SU-DHL-6 (cell line): ENCODE data around the gene CDK4.

Experiments used
- H2AFZ ChIP-seq: fragments of 200-600 bp; sonication (generic); 2 replicates; pipeline ENCODE4 v1.6.1; 2014; ENCODE audit warnings: low read depth, mild to moderate bottlenecking, moderate library complexity, mixed read lengths, antibody characterized with exemption, low read length; ENCODE audit not compliant: severe bottlenecking
- H3F3A ChIP-seq: fragments of 200-600 bp; shearing (Covaris generic); 2 replicates; pipeline ENCODE4 v1.6.0; 2016; ENCODE audit warnings: antibody characterized with exemption, mild to moderate bottlenecking; ENCODE audit not compliant: insufficient read depth
- H3K27ac ChIP-seq: fragments of 200-600 bp; sonication (generic); 2 replicates; pipeline ENCODE4 v1.5.1; 2016; ENCODE audit warnings: low read depth, mild to moderate bottlenecking, low read length, moderate library complexity, mixed read lengths
- H3K27me3 ChIP-seq: fragments of 200-600 bp; sonication (generic), shearing (Covaris generic); 2 replicates; pipeline ENCODE4 v1.6.0; 2014; ENCODE audit warnings: mild to moderate bottlenecking, low read length
- H3K36me3 ChIP-seq: fragments of 200-600 bp; sonication (generic); 2 replicates; pipeline ENCODE4 v1.6.1; 2014; ENCODE audit warnings: mild to moderate bottlenecking, low read length, mixed read lengths
- H3K4me2 ChIP-seq: fragments of 300-600, 200-600 bp; shearing (Covaris generic), sonication (generic); 2 replicates; pipeline ENCODE4 v1.6.0; 2014; ENCODE audit warnings: low read length, low read depth, mild to moderate bottlenecking; ENCODE audit not compliant: poor library complexity, severe bottlenecking
- H3K4me3 ChIP-seq: fragments of 200-600 bp; sonication (generic); 2 replicates; pipeline ENCODE4 v1.5.1; 2014; ENCODE audit warnings: antibody characterized with exemption, low read length, mild to moderate bottlenecking, mixed read lengths; ENCODE audit not compliant: insufficient read depth, poor library complexity, severe bottlenecking
- H3K79me2 ChIP-seq: fragments of 200-600 bp; sonication (generic); 2 replicates; pipeline ENCODE4 v1.6.1; 2014; ENCODE audit warnings: mild to moderate bottlenecking, low read length, moderate library complexity; ENCODE audit not compliant: insufficient read depth
- H3K9ac ChIP-seq: fragments of 200-600 bp; sonication (generic); 2 replicates; pipeline ENCODE4 v1.7.0; 2014; ENCODE audit warnings: mild to moderate bottlenecking, low read length
- H3K9me2 ChIP-seq: fragments of 200-600 bp; sonication (generic); replicated peaks from 2 replicates; pipeline ENCODE4 v1.6.1; 2014; ENCODE audit warnings: low read length; ENCODE audit not compliant: insufficient read depth
- H3K9me3 ChIP-seq: fragments of 200-600 bp; sonication (generic); 2 replicates; pipeline ENCODE4 v1.6.1; 2014; ENCODE audit warnings: low read length, mixed read lengths; ENCODE audit not compliant: insufficient read depth
- H4K20me1 ChIP-seq: fragments of 200-600 bp; sonication (generic); 2 replicates; pipeline ENCODE4 v1.6.1; 2014; ENCODE audit warnings: low read depth, mild to moderate bottlenecking, antibody characterized with exemption, low read length, moderate library complexity, mixed read lengths
- CTCF ChIP-seq: fragments of 200-600 bp; sonication (generic); IDR thresholded peaks from one replicate; pipeline ENCODE4 v1.5.1; 2017; ENCODE audit warnings: antibody characterized with exemption, mild to moderate bottlenecking, low read length, moderate library complexity; ENCODE audit not compliant: insufficient read depth, poor library complexity, severe bottlenecking
- EZH2phosphoT487 ChIP-seq: fragments of 200-600 bp; sonication (generic), shearing (Covaris generic); conservative IDR thresholded peaks from 2 replicates; pipeline ENCODE4 v1.6.1; 2018; ENCODE audit warnings: mild to moderate bottlenecking, antibody characterized with exemption, low read length, moderate library complexity, mixed read lengths

The CDK4 gene

GRCh38 chr12:57751788-57752667 lies at the start of gene CDK4:
TSS of gene CDK4 (minus strand) at chr12:57752310. CDS start at chr12:57751717, 593 bp downstream.
- Histone ChIP-seq H3K4me2 (peak within 1 kb of the TSS; percentile 72), H3K9me2 (no peaks in the 10 kb centered on the region), H3K27ac (peak within 1 kb of the TSS; percentile 41), H3F3A (peaks cover 35% of the 10 kb centered on the region), H4K20me1 (no peaks in the 10 kb centered on the region), H3K27me3 (no peaks in the 10 kb centered on the region), H3K36me3 (peaks cover 10% of the 10 kb centered on the region; the same call in 1 of the 2 replicates), H3K9ac (peak within 1 kb of the TSS; percentile 72), H3K79me2 (peaks cover 28% of the 10 kb centered on the region), H3K4me3 (peak within 1 kb of the TSS; percentile 71), H2AFZ (peak within 1 kb of the TSS; percentile 42), H3K9me3 (no peaks in the 10 kb centered on the region)
- TF ChIP-seq EZH2phosphoT487: no peak
- TF ChIP-seq CTCF: no peak

GRCh38 chr12:57800965-57801364 lies 48.9 kb upstream of the CDK4 start:
- Histone ChIP-seq H2AFZ (no peak overlapping the region), H3K9me2 (no peaks in the 10 kb centered on the region), H3K27me3 (no peaks in the 10 kb centered on the region), H3K4me3 (no peak overlapping the region), H3K9ac (no peak overlapping the region), H4K20me1 (no peaks in the 10 kb centered on the region), H3K9me3 (no peaks in the 10 kb centered on the region), H3K36me3 (peaks cover 15% of the 10 kb centered on the region; the same call in 1 of the 2 replicates), H3K4me2 (no peak overlapping the region), H3F3A (0 out of 2 replicates have a peak, but pooled peaks cover 5% of the 10 kb centered on the region), H3K27ac (no peak overlapping the region), H3K79me2 (no peaks in the 10 kb centered on the region)
- no peak for TF ChIP-seq CTCF
- TF ChIP-seq EZH2phosphoT487: no peak

GRCh38 chr12:57797933-57798332 lies 45.8 kb upstream of the CDK4 start:
- Histone ChIP-seq H3K27ac (no peak overlapping the region), H3K36me3 (peaks cover 20% of the 10 kb centered on the region; the same call in 1 of the 2 replicates), H3F3A (0 out of 2 replicates have a peak, but pooled peaks cover 5% of the 10 kb centered on the region), H3K9me3 (no peaks in the 10 kb centered on the region), H3K4me3 (no peak overlapping the region), H4K20me1 (no peaks in the 10 kb centered on the region), H3K9ac (no peak overlapping the region), H3K4me2 (no peak overlapping the region), H3K79me2 (no peaks in the 10 kb centered on the region), H3K9me2 (no peaks in the 10 kb centered on the region), H2AFZ (no peak overlapping the region), H3K27me3 (no peaks in the 10 kb centered on the region)
- TF ChIP-seq EZH2phosphoT487 (no peak), CTCF (no peak)
